NCI-H128 (cell line): Measurements from ENCODE around the gene MBNL2.

Experiments
- DNase-seq: peaks from one replicate; lab custom pipeline; 2025; ENCODE audit not compliant: unreplicated experiment; lab: John Stamatoyannopoulos, UW

Gene MBNL2

DNA sequence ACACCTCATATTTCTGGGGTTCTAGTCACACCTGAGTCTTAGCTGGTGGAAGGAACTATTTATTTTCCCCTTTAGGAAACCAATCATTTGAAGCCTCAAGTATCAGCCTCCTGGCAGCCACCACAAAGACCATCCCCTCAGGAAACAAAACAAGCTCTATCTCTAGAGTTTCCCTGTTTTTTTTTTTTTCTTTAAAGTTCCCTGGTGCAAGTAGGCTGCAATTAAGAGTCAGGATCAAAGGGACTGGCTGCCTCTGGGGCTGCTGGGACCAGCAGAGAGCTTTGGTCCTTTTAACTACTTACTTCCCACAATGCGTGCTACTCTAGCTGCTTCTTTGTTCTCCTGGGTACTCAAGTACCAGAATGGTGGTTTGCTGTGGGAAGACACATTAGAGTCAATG lies 11.4 kb downstream of the MBNL2 start:
- DNase-seq, result no peak

DNA sequence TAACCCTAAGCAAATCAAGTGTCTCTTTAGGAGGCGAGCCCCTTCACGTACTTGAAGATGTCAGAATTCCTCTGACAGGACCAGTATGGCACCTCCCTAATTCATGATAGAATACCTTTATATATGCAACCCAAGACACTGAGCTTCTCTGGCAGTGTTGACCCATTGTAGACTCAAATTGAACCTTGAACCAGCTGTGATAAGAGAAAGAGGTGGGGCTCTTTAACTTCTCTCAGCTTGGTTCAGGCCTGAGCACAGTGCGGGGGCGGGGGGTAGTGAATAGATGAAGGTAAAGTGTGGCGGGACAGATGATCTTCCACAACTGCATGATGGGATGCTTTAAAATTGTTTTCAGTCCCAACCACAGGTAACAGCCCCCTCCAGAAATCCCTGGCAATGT lies 12.1 kb downstream of the MBNL2 start:
- no peak for DNase-seq

DNA sequence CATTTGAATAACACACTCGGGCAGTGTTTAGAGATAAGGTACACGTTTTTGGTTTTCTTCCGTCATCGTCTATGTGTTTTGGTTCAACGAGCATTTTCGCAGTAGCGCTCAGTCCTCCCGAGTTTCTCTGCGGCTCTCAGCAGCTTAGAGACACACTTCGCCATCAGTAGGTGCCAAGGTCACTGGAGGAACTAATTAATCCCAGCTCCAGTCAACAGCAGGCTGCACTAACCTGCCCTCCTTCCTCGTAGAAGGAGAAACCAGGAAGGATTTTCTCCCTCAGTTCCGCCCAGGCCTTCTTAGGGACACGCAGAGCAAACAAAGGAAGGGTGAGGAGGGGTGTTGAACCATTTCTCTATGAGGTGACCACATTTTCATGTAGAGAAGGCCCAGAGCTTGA lies 12.6 kb downstream of the MBNL2 start:
- DNase-seq, result no peak

DNA sequence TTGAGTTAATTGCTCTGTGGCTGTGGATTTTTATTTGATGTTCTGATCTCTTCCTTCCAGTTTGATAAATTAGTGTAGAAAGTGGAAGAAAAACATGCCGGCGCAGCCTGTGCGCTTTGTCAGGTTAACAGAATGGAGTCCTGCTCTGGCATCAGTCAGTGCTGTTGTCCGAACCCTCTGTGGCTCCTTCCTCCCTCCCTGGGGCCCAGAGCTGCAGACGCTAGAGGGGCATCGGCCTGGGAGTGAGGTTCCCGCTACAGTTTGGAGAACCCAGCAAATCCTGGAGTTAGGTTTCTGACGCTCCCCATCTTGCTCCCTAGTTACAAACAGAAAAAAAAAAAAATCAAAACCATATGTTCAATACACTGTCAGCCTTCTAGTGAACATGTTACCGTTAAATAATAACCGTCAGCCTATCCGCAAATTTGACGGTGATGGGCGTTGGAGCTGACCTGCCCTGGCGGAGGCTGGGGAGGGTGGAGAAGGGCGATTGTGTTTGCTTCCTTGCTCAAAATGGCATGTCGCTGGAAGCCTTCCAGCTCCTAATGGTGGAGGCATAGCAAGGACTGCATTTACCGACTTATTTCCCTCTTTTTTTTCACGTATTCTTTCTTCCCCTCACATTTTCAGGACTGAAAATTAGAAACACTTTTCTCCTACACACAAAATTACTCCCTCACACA lies 13.6 kb downstream of the MBNL2 start:
- no peak for DNase-seq

DNA sequence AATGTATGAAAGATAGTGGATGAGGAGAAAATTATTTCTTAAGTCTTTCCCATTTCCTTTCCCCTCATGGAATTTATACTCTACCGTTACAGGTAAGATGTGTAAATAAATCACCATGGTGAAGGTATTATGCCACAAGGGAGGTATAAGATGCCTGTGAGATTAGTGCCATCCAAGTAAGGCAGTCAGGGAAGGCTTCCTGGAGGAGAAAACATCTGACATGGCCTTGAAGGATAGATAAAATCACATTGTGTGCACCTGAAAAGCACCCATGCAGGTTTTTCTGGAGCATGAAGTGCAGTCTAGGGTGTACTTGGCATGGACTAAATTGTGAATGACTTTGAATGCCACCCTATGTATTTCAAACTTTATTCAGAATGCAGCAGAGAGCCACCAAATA lies 15.3 kb downstream of the MBNL2 start:
- no peak for DNase-seq

DNA sequence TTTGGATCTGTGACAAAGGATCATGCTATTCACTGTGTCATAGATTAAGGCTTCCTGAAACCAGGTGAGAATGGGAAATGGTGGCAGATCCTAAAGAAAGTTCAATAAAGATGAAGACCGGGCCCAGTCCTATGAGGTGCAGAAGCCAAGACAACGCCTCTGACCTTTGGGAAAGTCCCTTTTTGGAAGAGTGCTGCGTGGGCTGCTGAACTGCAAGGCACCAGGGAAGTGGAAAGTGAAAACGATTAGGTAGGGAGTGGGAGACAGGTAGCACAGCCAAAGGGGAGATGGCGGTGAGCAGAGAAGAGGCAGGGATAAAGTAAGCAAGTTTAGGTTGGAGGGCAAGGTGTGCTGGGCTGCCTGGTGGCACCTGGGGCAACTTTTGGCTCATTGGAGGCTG lies 16.3 kb downstream of the MBNL2 start:
- no peak for DNase-seq

DNA sequence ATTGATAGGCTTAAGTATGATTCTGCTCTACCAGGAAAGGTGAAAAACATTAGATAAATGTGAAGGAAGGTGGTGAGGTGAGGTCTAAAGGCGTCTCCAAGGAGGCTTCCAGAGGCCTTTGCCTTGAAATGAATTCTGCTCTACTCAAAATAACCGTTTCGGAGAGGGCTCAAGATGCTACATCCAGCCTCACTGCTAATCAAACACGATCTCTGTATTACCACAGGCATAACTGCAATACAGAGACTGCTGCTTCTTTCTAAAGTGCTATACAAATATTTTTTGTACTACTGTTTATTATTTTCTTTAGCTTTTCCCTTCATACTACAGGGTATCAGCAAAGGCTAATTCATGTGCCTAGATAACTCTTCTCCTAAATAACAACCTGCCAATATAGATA lies 16.8 kb downstream of the MBNL2 start:
- DNase-seq, result no peak

DNA sequence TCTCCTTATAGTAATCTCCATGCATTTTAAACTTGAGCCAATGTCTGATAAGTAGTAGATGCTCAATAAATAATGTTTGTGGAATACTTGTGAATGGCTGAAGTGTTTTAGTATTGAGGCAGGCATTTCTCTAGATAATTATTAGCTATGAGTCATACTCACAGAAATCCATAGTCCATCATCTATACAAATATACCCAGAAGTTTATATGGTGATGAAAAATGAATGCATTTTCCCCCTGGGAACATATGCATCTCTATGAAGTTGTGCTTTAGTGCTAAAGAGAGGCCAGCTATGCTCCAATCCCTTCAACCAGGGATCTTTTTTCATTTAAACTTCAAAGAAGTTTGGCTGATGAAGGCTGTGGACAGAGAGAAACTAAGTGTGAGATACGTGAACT lies 17.2 kb downstream of the MBNL2 start:
- no peak for DNase-seq

DNA sequence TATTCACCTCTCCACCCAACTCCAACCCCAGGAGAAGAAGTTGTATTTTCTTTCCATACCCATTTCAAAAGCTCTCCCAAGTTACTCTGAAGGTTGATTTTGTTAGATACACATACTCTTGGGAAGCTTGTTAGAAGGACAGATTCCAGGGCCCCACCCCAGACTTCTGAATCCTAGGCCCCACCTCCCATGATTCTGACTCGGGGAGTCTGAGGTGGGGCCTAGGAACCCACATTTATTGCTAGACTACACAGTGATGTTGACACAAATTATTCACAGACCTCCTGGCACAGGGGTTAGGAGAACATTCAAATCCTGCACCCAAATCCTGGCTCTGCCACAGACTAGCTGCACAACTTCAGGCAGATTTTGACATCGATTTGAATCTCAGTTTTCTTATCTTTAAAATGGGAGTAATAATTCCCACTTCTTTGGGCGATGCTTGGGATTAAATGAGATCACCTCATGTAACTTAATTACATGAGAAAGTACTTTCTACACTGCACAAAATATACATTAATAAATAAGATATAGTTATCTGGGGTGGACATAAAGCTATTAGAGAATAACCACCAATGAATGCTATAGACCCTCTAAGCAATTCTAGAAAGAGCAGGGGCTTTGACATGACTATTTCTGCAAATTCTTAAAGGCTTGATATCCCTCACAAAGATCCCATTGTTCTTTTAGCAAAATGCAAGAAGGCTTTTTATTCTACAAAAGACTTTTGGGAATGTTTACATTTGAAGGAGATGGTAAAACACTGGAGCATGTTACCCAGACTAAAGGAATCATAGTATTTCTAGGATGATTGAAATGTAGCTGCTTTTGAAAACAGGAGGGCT lies 18.0 kb downstream of the MBNL2 start:
- no peak for DNase-seq

DNA sequence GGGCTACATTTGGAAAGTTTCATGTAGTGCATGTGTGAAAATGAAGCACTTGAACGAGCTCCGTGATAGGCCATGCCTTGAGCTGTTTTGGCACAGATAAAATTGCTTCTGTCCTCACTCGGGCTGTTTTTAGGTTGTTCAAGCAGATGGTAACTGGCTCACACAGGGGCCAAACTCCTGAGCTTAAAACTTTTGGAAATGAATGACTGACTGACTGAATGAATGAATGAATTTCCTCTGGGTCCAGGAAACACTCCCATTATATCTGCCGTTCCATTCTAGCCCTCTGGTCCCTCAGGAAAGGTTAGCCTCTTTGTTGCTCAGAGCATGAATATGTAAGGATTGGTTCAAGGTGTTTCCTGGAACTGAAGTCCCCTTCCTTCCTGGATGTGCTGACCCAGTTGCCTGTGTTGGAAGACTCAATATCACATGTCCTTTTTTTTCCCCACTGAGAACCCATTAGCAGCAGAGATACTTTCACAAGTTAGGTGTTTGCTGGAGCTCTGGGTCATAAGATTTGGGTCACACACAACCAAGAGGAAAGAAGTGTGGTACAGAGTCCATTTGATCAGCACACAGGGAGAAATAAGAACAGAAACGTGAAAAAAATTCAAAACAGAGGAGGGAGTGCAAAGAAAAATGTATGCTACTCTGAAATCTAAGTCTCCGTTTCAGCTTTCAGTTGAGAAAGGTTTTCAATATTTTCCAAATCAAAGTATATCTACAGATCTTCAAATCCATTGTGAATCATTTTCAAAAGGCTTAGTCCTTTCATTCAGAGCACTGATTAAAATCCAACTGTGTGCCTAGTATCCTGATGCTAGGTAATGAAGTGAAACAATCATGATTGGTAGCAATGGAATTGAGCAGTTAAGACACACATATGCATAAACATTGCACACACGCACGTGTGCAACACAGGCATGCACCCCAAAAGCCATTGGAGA lies 18.9 kb downstream of the MBNL2 start:
- DNase-seq, result no peak

DNA sequence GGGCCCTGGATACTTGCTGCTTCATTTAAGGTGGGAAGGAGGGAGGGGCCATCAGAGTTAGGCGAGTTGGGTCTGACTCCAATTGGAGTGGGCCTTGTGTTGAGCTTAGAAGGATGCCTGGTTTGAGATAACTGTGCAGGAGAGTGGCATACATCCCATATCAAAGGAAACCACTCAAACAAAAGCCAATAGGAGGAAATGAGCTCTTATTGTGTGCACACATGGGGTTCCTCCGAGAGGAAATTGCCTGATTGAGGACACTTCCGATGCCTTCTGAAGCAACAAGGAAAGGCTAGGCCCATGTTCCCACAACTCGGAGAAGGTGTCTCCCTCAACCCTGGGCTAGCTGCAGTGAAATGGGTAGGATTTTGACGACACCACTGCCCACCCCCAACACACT lies 19.6 kb downstream of the MBNL2 start:
- DNase-seq, result no peak

DNA sequence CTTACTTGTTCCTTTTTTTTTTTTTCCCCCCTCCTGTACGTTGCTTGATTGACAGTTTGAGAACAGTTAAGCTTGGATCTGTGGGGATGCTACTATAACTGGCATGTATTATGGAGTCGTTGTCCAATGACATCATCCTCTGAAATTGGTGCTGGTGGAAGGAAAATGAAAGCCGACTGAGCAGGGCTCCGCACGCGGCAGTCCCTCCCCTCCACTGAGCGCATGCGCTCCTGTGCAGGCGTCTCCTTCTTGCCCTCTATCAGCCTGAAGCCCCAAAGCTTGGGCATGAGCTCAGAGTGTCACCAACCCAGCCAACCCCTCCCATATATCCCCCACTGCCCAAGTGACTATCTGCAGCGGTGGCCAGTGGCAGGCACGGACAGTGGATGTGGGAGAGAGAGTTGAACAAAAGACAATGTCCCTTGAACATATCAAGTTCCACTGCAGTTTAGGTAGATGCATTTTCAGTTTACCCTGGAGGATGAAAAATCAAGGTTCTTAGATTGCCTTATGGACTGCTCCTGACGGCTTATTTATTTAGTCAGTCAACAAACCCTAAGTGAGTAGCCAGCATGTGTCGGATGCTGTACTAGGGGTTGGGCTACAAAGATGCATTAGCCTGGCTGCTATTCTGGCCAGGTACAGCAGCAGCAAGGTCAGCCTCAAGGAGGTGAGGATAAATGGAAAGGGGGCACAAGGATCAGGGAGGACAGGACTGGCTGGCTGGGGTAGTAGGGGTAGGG lies 20.8 kb downstream of the MBNL2 start:
- no peak for DNase-seq

DNA sequence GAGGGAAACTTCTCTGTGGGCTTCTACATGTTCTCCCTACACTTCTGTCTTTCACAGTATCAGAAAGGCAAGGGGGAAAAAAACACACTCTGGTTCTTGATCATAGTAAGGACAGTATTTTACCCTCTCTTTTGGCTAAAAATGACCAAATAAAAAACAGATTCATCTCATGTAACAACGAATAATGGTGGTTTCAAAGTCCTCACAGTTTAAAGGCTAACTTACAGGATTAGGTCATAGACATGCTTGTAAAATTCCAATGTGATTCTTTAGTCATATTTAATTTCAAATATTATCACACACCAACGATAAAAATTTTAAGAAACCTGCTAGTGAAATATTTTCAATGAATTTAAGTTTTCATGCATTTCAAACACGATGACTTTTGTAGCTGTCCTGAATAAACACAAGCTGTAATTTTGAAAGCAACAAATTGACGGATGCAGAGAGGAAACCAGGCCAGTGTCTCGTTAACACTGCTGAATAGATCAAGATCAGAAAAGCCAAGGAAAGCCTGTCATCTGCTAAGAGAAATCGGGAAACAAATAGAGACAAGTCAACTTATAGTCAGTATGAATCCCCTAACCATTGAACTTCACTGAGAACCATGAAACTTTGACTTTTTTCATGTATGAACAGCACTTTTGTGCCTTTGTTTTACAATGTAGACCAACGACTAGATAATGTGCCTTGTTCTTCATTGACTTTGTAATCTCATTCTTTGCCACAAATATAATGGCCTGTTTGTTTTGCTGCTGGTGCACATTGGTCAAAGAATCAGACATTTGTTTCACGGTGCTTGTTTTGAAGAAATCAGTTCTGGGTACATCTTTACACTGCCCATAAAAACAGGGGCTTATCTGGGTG lies 22.0 kb downstream of the MBNL2 start:
- no peak for DNase-seq

DNA sequence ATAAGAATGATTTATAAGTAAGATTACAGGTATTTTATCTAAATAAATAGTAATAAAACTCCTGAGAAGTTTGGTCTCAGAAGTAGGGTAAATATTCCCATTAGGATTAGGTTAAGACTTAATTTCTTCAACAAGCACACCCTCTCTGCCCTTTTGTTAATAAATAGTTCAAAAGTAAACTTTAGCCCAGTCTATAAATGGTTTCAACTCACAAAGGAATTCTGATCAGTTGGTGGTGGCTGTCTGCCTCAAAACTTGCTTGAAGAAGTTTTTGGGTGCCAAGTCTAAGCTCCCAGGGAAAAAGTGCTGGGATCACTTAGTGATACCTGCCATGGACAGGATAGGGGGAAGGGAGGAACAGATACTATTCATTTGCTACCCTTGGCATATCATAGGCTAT lies 22.9 kb downstream of the MBNL2 start:
- DNase-seq, result no peak

DNA sequence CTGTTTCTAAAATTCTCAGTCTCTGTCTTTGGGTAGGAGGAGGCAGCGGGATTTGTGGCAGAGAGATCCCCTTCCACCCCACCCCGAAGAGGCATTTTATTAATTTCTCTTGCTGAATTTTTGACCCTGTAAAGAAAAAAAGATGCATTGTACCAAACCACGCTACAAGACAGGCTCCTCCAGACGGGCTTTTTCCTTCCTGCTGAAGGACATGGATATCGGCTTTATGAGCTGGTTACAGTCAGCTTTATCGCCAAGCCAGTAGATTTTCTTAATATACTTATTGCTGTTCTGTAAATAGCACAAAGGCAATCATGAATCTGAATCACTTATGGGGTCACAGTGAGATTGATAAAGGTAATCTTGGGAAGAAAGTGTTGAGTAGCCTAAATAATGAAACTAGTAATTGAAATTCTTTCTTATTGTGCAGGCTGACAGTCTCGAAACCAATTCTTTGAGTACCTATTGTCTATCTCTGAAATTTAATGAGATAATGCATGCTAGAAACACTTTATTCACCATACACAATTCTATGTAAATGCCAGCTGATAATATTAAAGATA lies 24.5 kb downstream of the MBNL2 start:
- DNase-seq, result no peak

DNA sequence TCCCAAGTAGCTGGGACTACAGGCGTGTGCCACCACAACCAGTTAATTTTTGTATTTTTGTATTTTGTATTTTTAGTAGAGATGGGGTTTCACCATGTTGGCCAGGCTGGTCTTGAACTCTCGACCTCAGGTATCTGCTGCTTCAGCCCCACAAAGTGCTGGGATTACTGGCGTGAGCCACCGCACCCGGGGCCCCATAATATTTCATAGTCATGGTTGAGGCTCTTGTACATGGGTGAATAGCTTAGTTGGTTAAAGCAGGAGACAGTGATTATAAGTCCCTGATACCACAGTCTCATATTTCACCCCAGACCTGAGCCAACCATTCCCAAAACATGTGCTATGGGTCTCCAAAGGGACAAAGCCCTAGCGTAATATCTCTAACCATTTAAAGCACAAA lies 26.1 kb downstream of the MBNL2 start:
- no peak for DNase-seq

DNA sequence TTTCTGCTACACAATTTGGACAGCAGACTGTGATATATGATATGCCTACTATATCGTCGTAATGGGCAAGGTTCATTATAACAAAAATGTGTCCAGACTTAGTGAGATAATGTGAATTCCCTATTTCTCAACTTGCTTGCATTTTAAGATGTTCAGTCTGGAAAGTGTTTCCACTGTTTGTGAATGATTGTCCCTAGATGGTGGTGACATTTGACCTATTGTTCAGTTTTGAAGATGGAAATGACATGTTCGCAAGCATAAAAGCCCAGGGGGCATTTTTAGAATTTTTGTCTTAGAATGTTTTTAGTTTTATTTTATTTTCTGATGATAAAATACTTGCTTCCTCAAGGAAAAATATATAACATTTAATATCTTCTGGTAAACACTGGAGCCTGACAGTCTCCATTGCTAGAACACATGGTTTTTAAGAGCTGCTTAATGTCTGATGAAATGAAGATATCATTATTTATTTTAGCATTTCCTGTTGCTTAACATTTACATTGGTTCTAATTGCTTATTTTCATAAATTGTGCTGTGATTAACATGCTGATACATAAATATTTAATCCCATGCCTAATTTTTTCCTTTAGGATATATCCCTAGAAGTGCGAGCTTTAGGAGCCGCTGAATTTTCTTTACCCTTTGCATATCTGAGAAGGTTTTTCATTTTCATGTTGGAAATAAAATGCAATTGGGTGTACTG lies 27.1 kb downstream of the MBNL2 start:
- no peak for DNase-seq

DNA sequence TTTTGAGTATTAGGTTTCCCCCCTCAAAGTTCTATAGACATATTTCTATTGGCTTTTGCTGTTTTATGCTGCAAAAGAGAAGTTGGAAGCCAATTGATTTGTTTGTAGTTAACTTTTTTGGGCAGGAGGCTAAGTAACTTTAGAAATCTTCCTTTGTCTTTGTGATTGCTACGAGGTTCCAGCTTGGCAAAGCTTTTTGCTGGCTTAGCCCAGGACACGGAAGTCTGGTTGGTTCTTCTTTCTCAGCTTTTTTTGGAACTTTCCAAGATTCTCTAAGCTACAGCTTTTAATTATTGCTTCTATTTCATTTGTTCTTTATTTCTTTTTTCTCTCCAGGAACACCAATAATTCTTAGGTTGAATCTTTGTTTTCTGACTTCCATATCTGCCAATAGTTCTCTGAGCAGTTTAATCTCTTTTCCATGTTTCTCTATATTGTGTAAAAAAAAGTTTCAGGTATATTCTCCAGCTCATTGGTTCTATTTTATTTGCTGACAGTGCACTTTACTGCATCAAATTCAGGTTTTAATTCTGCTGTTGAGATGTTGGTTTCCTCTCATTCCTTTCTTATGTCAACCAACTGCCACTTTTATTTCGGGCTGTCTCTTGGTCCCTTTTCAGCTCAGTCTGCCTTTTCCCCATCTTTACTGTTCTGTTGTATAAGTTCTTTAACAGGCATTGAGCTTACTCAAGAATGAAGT lies 27.8 kb downstream of the MBNL2 start:
- no peak for DNase-seq
